ENCODE results near the gene UBE2G2. TPM values are rescaled to one million over a fixed set of nuclear protein-coding genes. Genes with fewer than 3 reads are reported as not detected.
A peak's percentile ranks its signal among the peaks of the same experiment; 100 is the strongest.

Gene UBE2G2
- total RNA-seq, 1 donor from 2014 or later, result 66.6 TPM

DNA sequence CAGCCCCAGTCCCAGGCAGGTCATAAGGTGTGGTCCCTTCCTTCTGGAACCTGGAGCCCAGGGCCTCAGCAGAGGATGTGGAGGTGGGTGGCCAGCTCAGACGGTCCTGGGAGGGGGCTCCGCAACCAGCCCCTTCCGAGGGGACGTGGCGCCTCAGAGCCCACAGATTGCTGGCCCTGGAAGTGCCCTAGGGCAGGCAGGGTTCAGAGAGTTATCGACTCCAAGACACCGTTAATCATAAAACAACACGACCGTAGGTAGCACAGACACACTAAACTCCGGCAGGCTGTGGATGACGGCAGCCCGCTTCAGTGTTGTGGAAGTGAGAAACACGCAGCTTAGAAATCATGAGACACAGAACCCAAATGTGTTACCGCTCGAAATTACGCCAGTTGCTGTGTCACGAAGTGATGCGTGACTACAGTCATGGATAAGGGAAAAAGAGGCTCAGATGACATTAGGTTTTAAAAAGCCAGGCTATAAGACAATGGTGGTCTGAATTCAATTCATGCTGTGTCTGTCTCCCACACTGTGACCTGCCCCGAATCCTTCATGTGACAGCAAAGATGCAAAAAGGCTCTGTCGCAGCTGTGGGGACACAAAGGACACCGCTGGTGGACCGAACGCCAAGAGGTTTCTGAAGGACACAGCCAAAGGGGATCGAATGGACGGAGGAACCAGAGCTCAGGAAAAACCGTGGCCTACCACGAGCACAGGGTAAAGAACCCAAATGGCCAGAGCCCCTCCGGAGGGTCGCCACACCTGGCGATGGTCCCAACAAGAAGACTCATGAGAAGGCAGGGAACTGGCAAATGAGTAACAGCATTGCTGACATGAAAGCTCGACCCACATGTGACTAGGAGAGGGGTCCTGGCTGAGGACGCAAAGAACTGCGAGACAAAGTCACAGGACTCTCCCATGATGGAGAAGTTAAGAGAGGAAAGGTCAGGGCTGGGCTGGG is 17.9 kb upstream of the UBE2G2 start:
- DNase-seq (ENCODE audit: missing footprints), result no peak
- intact Hi-C loops (cut with DNase I), result loop anchor here (5.0 to 10.0 kb wide), 2 partner anchors 118 to 315 kb away; no protein-coding TSS in a partner anchor
- no peak for ATAC-seq

- intact Hi-C loops (cut with DNase I), result loop anchor here (5.0 to 10.0 kb wide), 2 partner anchors 119 to 316 kb away; no protein-coding TSS in a partner anchor
- DNase-seq (ENCODE audit: missing footprints), result no peak
- ATAC-seq, result peak; percentile 3
Observed at GRCh38 chr21:44818640-44819011, 17.0 kb upstream of the UBE2G2 start.

DNA sequence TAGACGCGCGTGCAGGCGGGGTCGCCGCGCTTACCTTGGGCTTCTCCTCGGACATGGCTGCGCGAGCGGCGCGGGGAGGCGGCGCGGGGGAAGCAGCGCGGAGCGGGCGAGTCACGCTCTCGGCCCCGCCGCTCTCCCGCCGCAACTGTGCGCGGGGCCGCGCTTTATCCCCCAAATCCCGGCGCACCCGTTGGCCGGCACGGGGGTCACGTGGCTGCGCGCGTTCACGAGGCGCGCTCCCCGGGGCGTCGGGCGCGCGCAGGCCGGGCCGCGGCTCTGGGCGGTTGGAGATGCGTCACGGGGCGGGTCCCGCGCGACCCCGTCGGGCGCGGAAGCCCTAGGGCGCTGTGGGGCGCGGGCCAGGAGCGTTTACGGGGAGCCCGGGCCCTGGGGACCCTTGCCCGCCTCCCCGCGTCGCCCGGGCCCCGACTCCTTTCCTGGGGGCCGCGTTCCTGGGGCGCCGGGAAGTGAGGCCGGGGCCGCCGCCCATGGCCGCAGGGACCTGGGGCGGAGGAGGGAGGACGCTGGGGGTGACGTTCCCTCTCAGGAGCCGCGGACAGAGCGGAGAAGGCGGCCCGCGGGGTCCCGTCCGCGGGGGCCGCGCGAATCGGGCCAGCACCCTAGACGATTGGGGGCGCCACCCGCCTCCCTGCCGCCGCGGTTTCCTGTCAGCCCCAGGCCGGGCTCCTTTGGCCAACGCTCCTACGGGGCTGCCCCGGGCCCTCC is 16.5 kb upstream of the UBE2G2 start, which contains the start of gene SUMO3:
TSS of gene SUMO3 (minus strand) at position 149 of the 726 bp plus-strand sequence. CDS start at position 55, 94 bp downstream.
- peak; percentile 89 for DNase-seq (ENCODE audit: missing footprints)
- intact Hi-C loops (cut with DNase I), result loop anchor here (1.0 to 10.0 kb wide), 3 partner anchors 56 to 317 kb away; no protein-coding TSS in a partner anchor
- peak; percentile 69 for ATAC-seq

- ATAC-seq, result peak; percentile 96
- intact Hi-C loops (cut with DNase I), result loop anchor here (1.0 to 10.0 kb wide), 3 partner anchors 57 to 317 kb away; no protein-coding TSS in a partner anchor
- peak; percentile 95 for DNase-seq (ENCODE audit: missing footprints)
Observed at GRCh38 chr21:44817506-44817880, 15.9 kb upstream of the UBE2G2 start.

GRCh38 chr21:44816761-44817505 is 15.3 kb upstream of the UBE2G2 start:
- intact Hi-C loops (cut with DNase I), result loop anchor here (1.0 to 10.0 kb wide), 3 partner anchors 57 to 318 kb away; no protein-coding TSS in a partner anchor
- DNase-seq (ENCODE audit: missing footprints) (no peak), ATAC-seq (no peak)

DNA sequence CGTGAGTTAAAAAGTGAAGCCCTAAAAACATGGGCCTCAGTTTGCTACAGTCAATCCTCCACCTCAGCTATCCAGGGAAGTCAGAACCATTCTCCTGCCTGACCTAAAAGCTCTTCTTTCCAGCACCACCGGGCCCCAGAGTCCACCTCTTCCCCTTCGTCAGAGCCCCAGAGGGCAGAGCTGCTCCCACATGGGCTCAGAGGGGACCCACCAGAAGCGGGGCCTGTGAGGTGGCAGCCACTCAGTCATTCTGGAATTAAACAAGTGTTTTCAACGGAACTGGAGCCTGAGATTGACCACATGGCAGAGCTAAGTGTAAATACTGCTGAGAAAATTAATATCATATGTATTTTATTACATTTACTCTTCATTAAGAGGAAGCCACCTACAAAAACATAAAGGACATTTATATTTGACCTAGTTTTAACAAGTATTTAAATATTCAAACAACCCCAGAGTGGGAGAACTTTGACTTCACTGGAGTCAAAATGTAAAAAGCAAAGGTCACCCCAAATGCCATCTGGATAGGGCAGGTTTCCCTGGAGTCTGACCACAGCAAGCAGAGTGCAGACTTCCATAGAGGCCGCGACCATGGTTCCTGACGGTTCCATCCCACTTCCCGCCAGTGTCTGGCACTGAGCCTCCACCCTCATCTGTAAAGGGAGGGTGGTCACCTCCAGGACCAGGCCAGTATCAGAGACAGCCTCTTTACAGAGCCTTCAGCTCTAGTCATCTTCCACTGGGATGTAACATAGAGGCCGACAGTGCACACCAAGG is 14.4 kb upstream of the UBE2G2 start:
- ATAC-seq, result no peak
- no peak for DNase-seq (ENCODE audit: missing footprints)
- intact Hi-C loops (cut with DNase I), result loop anchor here (5.0 to 10.0 kb wide), 2 partner anchors 121 to 319 kb away; no protein-coding TSS in a partner anchor

GRCh38 chr21:44815225-44815624 is 13.6 kb upstream of the UBE2G2 start:
- ATAC-seq (no peak), DNase-seq (ENCODE audit: missing footprints) (no peak)
- intact Hi-C loops (cut with DNase I), result loop anchor here (5.0 to 10.0 kb wide), 2 partner anchors 122 to 320 kb away; no protein-coding TSS in a partner anchor

DNA sequence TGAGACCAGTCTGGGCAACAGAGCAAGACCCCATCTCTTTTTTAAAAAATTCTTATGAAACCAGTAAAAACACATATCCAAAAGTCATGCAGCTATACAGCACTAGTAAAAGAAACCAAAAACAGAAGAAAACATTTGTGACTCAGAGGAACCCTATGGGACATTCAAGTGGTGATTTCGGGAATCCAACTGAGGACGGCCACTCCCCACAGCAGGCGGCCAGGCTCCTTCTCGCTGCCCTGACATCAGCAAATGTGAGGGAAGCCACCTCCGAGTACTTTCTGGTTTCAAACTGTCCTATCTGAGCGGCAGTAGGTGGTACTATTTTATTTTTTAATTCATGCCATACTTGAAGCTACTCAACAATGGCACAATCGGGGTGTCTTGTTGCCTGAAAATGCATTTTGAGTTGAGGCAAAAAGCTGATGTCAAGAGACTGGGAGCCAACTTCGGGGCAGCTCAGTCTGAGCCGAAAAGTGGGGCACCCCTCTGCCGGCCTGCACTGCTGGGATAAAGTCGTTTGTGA is 12.9 kb upstream of the UBE2G2 start:
- ATAC-seq (no peak), DNase-seq (ENCODE audit: missing footprints) (no peak)
- intact Hi-C loops (cut with DNase I), result loop anchor here (5.0 to 10.0 kb wide), 2 partner anchors 123 to 320 kb away; no protein-coding TSS in a partner anchor

GRCh38 chr21:44813727-44814126 is 12.1 kb upstream of the UBE2G2 start:
- DNase-seq (ENCODE audit: missing footprints) (no peak), ATAC-seq (no peak)
- intact Hi-C loops (cut with DNase I), result loop anchor here (10.0 kb wide), 1 partner anchor 321 kb away; no protein-coding TSS in a partner anchor

DNA sequence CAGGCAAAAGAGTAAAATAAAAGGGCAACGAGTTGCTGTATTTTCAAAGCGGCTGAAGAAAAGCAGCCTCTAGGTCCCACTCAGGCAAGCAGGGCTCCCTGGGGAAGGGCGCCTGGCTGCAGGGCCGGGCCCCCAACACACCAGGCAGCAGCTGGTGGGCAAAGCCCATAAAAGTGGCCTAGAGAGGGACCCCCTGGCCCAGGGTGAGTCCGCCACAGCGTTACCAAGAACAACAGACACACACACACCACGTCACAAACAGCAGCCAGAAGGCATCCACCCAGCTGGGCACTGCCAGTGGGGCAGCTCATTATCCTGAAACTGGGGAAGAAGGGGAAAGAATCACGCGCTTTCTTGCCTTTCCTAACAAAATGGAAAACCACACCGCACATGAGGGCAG is 11.5 kb upstream of the UBE2G2 start:
- DNase-seq (ENCODE audit: missing footprints) (no peak), ATAC-seq (no peak)
- intact Hi-C loops (cut with DNase I), result loop anchor here (10.0 kb wide), 1 partner anchor 322 kb away; no protein-coding TSS in a partner anchor

DNA sequence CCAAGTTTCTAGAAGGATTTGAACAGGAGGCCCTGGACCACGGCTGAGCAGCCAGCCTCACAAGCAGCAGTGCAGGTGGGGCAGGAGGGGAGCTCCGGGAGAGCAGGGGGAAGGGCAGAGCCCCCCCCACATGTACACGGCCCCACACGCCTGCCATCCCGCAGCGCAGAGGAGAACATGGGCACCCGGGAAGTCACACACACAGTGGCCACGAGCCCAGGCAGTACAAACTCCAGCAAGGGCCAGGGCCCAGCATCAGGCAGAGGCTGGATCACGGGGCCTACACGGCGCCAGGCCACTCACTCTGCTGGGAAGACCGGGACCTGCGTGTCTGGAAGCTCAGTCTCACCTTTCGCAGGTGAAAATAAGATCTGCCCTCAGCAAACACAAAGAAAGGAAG is 11.0 kb upstream of the UBE2G2 start:
- ATAC-seq (no peak), DNase-seq (ENCODE audit: missing footprints) (no peak)
- intact Hi-C loops (cut with DNase I), result loop anchor here (10.0 kb wide), 1 partner anchor 322 kb away; no protein-coding TSS in a partner anchor

GRCh38 chr21:44810779-44811178 is 9.2 kb upstream of the UBE2G2 start:
- DNase-seq (ENCODE audit: missing footprints) (no peak), ATAC-seq (no peak)
- intact Hi-C loops (cut with DNase I), result loop anchor here (10.0 kb wide), 1 partner anchor 324 kb away; no protein-coding TSS in a partner anchor

- intact Hi-C loops (cut with DNase I), result no loop called here
- DNase-seq (ENCODE audit: missing footprints) (no peak), ATAC-seq (no peak)
Observed at GRCh38 chr21:44805859-44806258, 4.2 kb upstream of the UBE2G2 start.

- intact Hi-C loops (cut with DNase I), result no loop called here
- no peak for ATAC-seq
- no peak for DNase-seq (ENCODE audit: missing footprints)
Observed at GRCh38 chr21:44805226-44805625, 3.6 kb upstream of the UBE2G2 start.

DNA sequence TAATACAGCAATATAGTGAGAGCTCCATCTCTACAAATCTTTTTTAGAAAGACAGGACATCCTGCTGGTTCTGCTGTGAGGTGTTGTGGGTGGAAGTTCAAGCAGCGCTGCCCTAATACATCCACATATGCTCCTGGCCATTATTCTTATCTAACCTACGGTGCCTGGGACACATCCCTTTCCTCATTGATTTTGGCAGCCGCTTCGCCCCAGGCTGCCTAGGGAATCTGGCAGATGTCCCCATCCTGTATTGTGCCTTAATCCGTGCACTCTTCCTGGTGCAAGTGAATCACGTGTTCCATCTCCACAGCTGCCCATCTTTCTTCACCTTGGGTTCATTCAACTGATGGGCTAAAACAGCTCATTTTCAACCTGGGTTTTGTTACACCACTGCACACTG is 3.1 kb upstream of the UBE2G2 start:
- no peak for DNase-seq (ENCODE audit: missing footprints)
- intact Hi-C loops (cut with DNase I), result loop anchor here (5.0 kb wide), 1 partner anchor 128 kb away; no protein-coding TSS in a partner anchor
- ATAC-seq, result no peak

DNA sequence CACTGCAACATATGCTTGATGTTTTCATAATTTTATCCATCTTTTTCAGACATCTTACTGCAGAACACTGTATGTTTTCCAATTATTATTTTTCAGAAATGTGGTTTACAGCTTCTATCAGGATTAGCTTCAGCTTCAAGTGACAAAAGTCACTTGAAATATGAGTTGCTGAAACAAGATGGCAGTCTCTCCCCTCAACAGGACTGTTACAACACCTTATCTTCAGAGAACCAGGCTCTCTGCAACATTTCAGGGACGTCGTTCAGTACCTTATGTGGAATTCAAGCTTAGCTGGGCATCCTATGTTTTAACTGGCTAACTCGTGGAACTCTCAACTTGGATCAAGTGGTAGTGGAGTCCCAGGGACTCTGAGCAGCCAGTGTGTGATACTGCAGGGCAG is 2.0 kb upstream of the UBE2G2 start:
- no peak for DNase-seq (ENCODE audit: missing footprints)
- intact Hi-C loops (cut with DNase I), result loop anchor here (5.0 kb wide), 1 partner anchor 129 kb away; no protein-coding TSS in a partner anchor
- ATAC-seq, result no peak
